K562 (cell line): Measurements from ENCODE around the gene DDX5. TPM values are rescaled to one million over a fixed set of nuclear protein-coding genes. Genes with fewer than 3 reads are reported as not detected.
A peak's percentile ranks its signal among the peaks of the same experiment; 100 is the strongest.

Experiments used
- ASH1L ChIP-seq: fragments of 450-650 bp; IDR thresholded peaks from 2 replicates; pipeline ENCODE4 v1.6.1; 2018; ENCODE audit warnings: borderline replicate concordance, mild to moderate bottlenecking, low read depth; ENCODE audit not compliant: partially characterized antibody
- CHAMP1 ChIP-seq: fragments of 450-650 bp; IDR thresholded peaks from 2 replicates; pipeline ENCODE4 v1.6.1; 2016; ENCODE audit warnings: mild to moderate bottlenecking
- DPF2 ChIP-seq: fragments of 450-650 bp; IDR thresholded peaks from 2 replicates; pipeline ENCODE4 v1.6.1; 2016
- ETV1 ChIP-seq: fragments of 450-650 bp; conservative IDR thresholded peaks from 2 replicates; pipeline ENCODE4 v1.6.1; 2016; ENCODE audit warnings: missing genetic modification characterization, control low read depth, low read depth, missing compliant biosample characterization
- ETV5 ChIP-seq: sonication (generic); formaldehyde crosslinking; IDR thresholded peaks from 2 replicates; pipeline ENCODE4 v1.4.0; 2020; ENCODE audit warnings: low read depth, mild to moderate bottlenecking, missing genetic modification reagents
- EWSR1 ChIP-seq: fragments of 450-650 bp; IDR thresholded peaks from 2 replicates; pipeline ENCODE4 v1.6.1; 2018; ENCODE audit warnings: borderline replicate concordance, mild to moderate bottlenecking, low read depth, moderate library complexity; ENCODE audit not compliant: partially characterized antibody
- HDAC6 ChIP-seq: IDR thresholded peaks from 2 replicates; pipeline ENCODE4 v1.6.1; 2012; ENCODE audit warnings: low read depth, mild to moderate bottlenecking, control low read depth, inconsistent platforms, low read length, moderate library complexity
- KLF1 ChIP-seq: fragments of 450-650 bp; IDR thresholded peaks from 2 replicates; pipeline ENCODE4 v1.6.1; 2016; ENCODE audit warnings: missing genetic modification characterization, missing compliant biosample characterization
- MNT ChIP-seq, 2 experiments: fragments of 450-650 bp; conservative IDR thresholded peaks; 2 replicates each; pipeline ENCODE4 v1.6.1; 2017; ENCODE audit warnings: mild to moderate bottlenecking in 2 of 2, moderate library complexity in 2 of 2
- NBN ChIP-seq: fragments of 450-650 bp; IDR thresholded peaks from 2 replicates; pipeline ENCODE4 v1.6.1; 2016; ENCODE audit warnings: low read depth, mild to moderate bottlenecking
- NFYB ChIP-seq: IDR thresholded peaks from 2 replicates; pipeline ENCODE4 v1.6.1; 2011; ENCODE audit warnings: mild to moderate bottlenecking, moderate library complexity; ENCODE audit not compliant: insufficient read length; ENCODE audit errors: extremely low read depth
- PCBP2 ChIP-seq: fragments of 200-400 bp; formaldehyde crosslinking; IDR thresholded peaks from 2 replicates; pipeline ENCODE4 v1.6.1; 2018; ENCODE audit warnings: low read length, low read depth, mild to moderate bottlenecking, moderate library complexity; ENCODE audit not compliant: poor library complexity, severe bottlenecking
- PHF8 ChIP-seq: fragments of 200-600 bp; sonication (generic); IDR thresholded peaks from 2 replicates; pipeline ENCODE4 v1.6.1; 2012; ENCODE audit warnings: mixed run types, mild to moderate bottlenecking, inconsistent platforms, low read length, moderate library complexity, borderline replicate concordance
- POLR3A ChIP-seq: IDR thresholded peaks from 2 replicates; pipeline ENCODE4 v1.6.1; 2011; ENCODE audit warnings: borderline replicate concordance, mild to moderate bottlenecking, moderate library complexity; ENCODE audit not compliant: insufficient read length, insufficient read depth; ENCODE audit errors: extremely low read depth
- PTRF ChIP-seq: fragments of 450-650 bp; IDR thresholded peaks from 2 replicates; pipeline ENCODE4 v1.6.1; 2016; ENCODE audit warnings: mild to moderate bottlenecking, missing genetic modification characterization, missing compliant biosample characterization
- SAP30 ChIP-seq: fragments of 200-600 bp; sonication (generic); IDR thresholded peaks from 2 replicates; pipeline ENCODE4 v1.6.1; 2012; ENCODE audit warnings: borderline replicate concordance, low read depth, mild to moderate bottlenecking, moderate library complexity, low read length, control low read depth, inconsistent platforms; ENCODE audit not compliant: insufficient read depth, poor library complexity, severe bottlenecking
- SMAD2 ChIP-seq: fragments of 150-350 bp; IDR thresholded peaks from 2 replicates; pipeline ENCODE4 v1.6.1; 2014; ENCODE audit warnings: low read depth, mild to moderate bottlenecking, low read length
- SNIP1 ChIP-seq: fragments of 450-650 bp; IDR thresholded peaks from 2 replicates; pipeline ENCODE4 v1.7.1; 2017; ENCODE audit warnings: low read depth, mild to moderate bottlenecking
- TCF3 ChIP-seq: sonication (generic); formaldehyde crosslinking; IDR thresholded peaks from 2 replicates; pipeline ENCODE4 v1.4.0; 2020; ENCODE audit warnings: mild to moderate bottlenecking, missing genetic modification reagents
- ZNF124 ChIP-seq: sonication (generic); formaldehyde crosslinking; IDR thresholded peaks from 2 replicates; pipeline ENCODE4 v1.8.1; 2022; ENCODE audit warnings: missing genetic modification reagents
- ZNF134 ChIP-seq: fragments of 250-450 bp; sonication (Bioruptor Pico); conservative IDR thresholded peaks from 2 replicates; pipeline ENCODE4 v1.4.0; 2020
- ZNF347 ChIP-seq: fragments of 450-650 bp; formaldehyde crosslinking; IDR thresholded peaks from 2 replicates; pipeline ENCODE4 v1.4.0; 2020; ENCODE audit warnings: low read depth, mild to moderate bottlenecking, moderate library complexity
- ZNF76 ChIP-seq: fragments of 250-450 bp; sonication (Bioruptor Pico); IDR thresholded peaks from 2 replicates; pipeline ENCODE4 v1.4.0; 2020; ENCODE audit warnings: mild to moderate bottlenecking, moderate library complexity, borderline replicate concordance
- ZNF764 ChIP-seq: fragments of 250-450 bp; sonication (Bioruptor Pico); IDR thresholded peaks from 2 replicates; pipeline ENCODE4 v1.4.0; 2020; ENCODE audit warnings: low read depth, mild to moderate bottlenecking, moderate library complexity
- polyA plus RNA-seq, 8 experiments: library from polyadenylated mRNA; depleted of rRNA in 4 of 8; stranded (reverse) in 5 of 8; unstranded in 3 of 8; fragments of >200 nt; fragmentation: Nextera tagmentation in 2 of 8; fragmentation: Illumina TruSeq in 1 of 8; extraction: Ambion mirVana in 2 of 8; extraction: Trizol in 1 of 8; gene quantifications; 2 replicates each; pipeline versions ENCODE4 v1.2.1 to v1.2.3, GENCODE V29; 2011 to 2014; ENCODE audit warnings: inconsistent platforms in 1 of 8, missing spikeins in 1 of 8
- total RNA-seq, 7 experiments: library from RNA; depleted of rRNA in 6 of 7; stranded (reverse); fragments of >200 nt in 6 of 7; fragmentation: Illumina TruSeq in 2 of 7; extraction: Trizol in 2 of 7; gene quantifications; 2 replicates each; pipeline versions ENCODE4 v1.2.1 to v1.2.3, GENCODE V29; 2011 to 2021; ENCODE audit warnings: low replicate concordance in 1 of 7

The DDX5 gene
- total and polyA plus RNA-seq, 9 of the 15 experiments (the other 6 are each of a cell fraction or from before 2014, with no cell fraction given), result 306 to 1,639 (median 604) TPM

GRCh38 chr17:64496786-64497564 is 9.1 kb downstream of the DDX5 start, which contains the start of gene POLG2 (continued):
- TF ChIP-seq MNT (conservative IDR thresholded peaks at IDR 0.05) (peak; percentile 87 to 94), PHF8 (peak; percentile 86), SNIP1 (peak; percentile 76; the same call in 1 of the 2 replicates), EWSR1 (peak; percentile 95), ETV1 (tag) (peak; percentile 66), ZNF764 (CRISPR knock-in tag) (0 out of 2 replicates have a peak, but pooled peaks have one; percentile 49), PCBP2 (no peak), ZNF134 (CRISPR knock-in tag) (peak; percentile 45; the same call in 1 of the 2 replicates), KLF1 (peak; percentile 65; the same call in 1 of the 2 replicates), NBN (peak; percentile 77), NFYB (no peak), ZNF76 (CRISPR knock-in tag) (peak; percentile 9; the same call in 1 of the 2 replicates), ETV5 (CRISPR knock-in tag) (peak; percentile 95), SMAD2 (no peak), ZNF124 (CRISPR knock-in tag) (no peak), ZNF347 (CRISPR knock-in tag) (no peak), TCF3 (CRISPR knock-in tag) (no peak), POLR3A (no peak), ASH1L (no peak), SAP30 (peak; percentile 72), PTRF (no peak), DPF2 (peak; percentile 62; the same call in 1 of the 2 replicates), CHAMP1 (peak; percentile 23; the same call in 1 of the 2 replicates), HDAC6 (no peak)
